Activated CD4-positive, alpha-beta T cell treated with anti-CD3 and anti-CD28 coated beads, Interleukin-2, amount 50 U/mL, for 1 hour (primary cell): ENCODE results near the gene DDX1.

Experiments
- DNase-seq: peaks from one replicate; pipeline ENCODE4 v3.0.0-alpha.2; 2020

The DDX1 gene

GRCh38 chr2:15630978-15631719, 39.5 kb downstream of the DDX1 start:
- DNase-seq = no peak

- DNase-seq = no peak
Measured at GRCh38 chr2:15631883-15632282, 40.2 kb downstream of the DDX1 start.

GRCh38 chr2:15633043-15633970, 41.6 kb downstream of the DDX1 start:
- DNase-seq = no peak

GRCh38 chr2:15633971-15634346, 42.3 kb downstream of the DDX1 start:
- no peak for DNase-seq

GRCh38 chr2:15634846-15635490, 43.3 kb downstream of the DDX1 start:
- DNase-seq = no peak

- peak; percentile 60 for DNase-seq
Measured at GRCh38 chr2:15636972-15637785, 45.5 kb downstream of the DDX1 start.

- no peak for DNase-seq
Measured at GRCh38 chr2:15638720-15639119, 47.1 kb downstream of the DDX1 start.

- DNase-seq = no peak
Measured at GRCh38 chr2:15639323-15640251, 47.9 kb downstream of the DDX1 start.

GRCh38 chr2:15640261-15640711, 48.6 kb downstream of the DDX1 start:
- DNase-seq = no peak

- DNase-seq = no peak
Measured at GRCh38 chr2:15640784-15641183, 49.1 kb downstream of the DDX1 start.

- no peak for DNase-seq
Measured at GRCh38 chr2:15641530-15641982, 49.9 kb downstream of the DDX1 start.

- DNase-seq = no peak
Measured at GRCh38 chr2:15642011-15642814, 50.5 kb downstream of the DDX1 start.

- DNase-seq = no peak
Measured at GRCh38 chr2:15642815-15643500, 51.3 kb downstream of the DDX1 start.

- DNase-seq = no peak
Measured at GRCh38 chr2:15643791-15644585, 52.3 kb downstream of the DDX1 start.

GRCh38 chr2:15645300-15645699, 53.6 kb downstream of the DDX1 start:
- no peak for DNase-seq

GRCh38 chr2:15645720-15646385, 54.2 kb downstream of the DDX1 start:
- no peak for DNase-seq

GRCh38 chr2:15646661-15647060, 55.0 kb downstream of the DDX1 start:
- no peak for DNase-seq
